ENCODE measurements around the gene LMBR1. TPM values are rescaled to one million over a fixed set of nuclear protein-coding genes. Genes with fewer than 3 reads are reported as not detected.

Gene LMBR1
- polyA plus RNA-seq, 1 experiment: 5.3 TPM

DNA sequence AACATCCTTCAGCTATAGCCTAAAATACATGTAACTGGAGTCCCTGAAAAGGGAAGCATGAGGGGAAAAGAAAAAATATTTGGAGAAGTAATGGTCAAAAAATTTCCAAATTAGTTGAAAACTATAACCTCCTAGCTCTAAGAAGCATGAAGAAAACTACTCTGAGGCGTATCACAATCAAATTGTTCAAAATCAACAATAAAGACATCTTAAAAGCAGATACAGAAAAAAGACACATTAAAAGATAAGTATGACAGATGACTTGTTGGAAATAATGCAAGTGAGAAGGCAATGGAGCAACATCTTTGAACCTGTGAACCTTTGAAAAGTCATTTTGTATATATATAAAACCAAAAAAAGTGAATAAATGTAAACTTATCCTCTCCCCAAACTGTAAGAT, 159.3 kb downstream of the LMBR1 start:
- DNase-seq (ENCODE audit: low read depth): no peak
- ChIA-PET POLR2A (no interaction called here), CTCF (interaction anchor here (0.6 kb wide), 1 partner anchor 921 kb away, joined by 4 read pairs; no protein-coding TSS in a partner anchor)
- no peak overlapping the region for H3K4me3 ChIP-seq (ENCODE audit: low read depth, low read length)
- H3K36me3 ChIP-seq (ENCODE audit: control insufficient read depth, insufficient read depth, low read length): no peaks in the 10 kb centered on the region
- no peaks in the 10 kb centered on the region for H3K27me3 ChIP-seq (ENCODE audit: control insufficient read depth, insufficient read depth, low read length)
- TF ChIP-seq, protein P1, sequence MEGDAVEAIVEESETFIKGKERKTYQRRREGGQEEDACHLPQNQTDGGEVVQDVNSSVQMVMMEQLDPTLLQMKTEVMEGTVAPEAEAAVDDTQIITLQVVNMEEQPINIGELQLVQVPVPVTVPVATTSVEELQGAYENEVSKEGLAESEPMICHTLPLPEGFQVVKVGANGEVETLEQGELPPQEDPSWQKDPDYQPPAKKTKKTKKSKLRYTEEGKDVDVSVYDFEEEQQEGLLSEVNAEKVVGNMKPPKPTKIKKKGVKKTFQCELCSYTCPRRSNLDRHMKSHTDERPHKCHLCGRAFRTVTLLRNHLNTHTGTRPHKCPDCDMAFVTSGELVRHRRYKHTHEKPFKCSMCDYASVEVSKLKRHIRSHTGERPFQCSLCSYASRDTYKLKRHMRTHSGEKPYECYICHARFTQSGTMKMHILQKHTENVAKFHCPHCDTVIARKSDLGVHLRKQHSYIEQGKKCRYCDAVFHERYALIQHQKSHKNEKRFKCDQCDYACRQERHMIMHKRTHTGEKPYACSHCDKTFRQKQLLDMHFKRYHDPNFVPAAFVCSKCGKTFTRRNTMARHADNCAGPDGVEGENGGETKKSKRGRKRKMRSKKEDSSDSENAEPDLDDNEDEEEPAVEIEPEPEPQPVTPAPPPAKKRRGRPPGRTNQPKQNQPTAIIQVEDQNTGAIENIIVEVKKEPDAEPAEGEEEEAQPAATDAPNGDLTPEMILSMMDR (IDR thresholded peaks at IDR 0.05; ENCODE audit: insufficient read depth, low read depth, low read length): no peak

DNA sequence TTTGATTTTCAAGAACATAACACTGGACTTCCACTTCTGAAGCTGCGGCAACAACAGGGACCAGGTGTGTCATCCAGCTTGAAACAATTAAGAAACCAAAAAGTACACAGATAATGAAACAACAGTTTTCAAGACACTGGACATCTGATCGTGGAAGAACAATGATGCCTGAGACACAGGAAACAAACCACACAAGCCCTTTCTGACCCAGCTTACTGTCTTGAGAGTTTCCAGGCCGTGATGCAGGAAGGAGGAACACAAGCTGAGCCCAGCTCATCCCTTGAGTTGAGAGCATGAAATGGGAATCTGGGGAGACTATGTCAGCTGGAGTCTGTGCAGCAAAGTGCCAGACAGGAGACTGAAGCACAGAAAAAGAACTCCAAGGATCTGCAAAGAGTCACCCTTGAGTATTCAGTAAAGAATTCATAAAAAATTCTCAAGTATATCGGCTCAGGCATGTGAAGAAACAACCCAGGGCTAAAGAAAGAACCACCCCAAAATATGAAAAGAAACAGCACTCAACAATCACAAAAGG, 160.8 kb downstream of the LMBR1 start:
- DNase-seq (ENCODE audit: low read depth): no peak
- Histone ChIP-seq H3K27me3 (ENCODE audit: control insufficient read depth, insufficient read depth, low read length) (no peaks in the 10 kb centered on the region), H3K36me3 (ENCODE audit: control insufficient read depth, insufficient read depth, low read length) (no peaks in the 10 kb centered on the region), H3K4me3 (ENCODE audit: low read depth, low read length) (no peak overlapping the region)
- ChIA-PET CTCF (interaction anchor here (0.7 kb wide), 1 partner anchor 15 kb away, joined by 3 read pairs; no protein-coding TSS in a partner anchor), POLR2A (no interaction called here)
- TF ChIP-seq, protein P1 (IDR thresholded peaks at IDR 0.05; ENCODE audit: insufficient read depth, low read depth, low read length): no peak

DNA sequence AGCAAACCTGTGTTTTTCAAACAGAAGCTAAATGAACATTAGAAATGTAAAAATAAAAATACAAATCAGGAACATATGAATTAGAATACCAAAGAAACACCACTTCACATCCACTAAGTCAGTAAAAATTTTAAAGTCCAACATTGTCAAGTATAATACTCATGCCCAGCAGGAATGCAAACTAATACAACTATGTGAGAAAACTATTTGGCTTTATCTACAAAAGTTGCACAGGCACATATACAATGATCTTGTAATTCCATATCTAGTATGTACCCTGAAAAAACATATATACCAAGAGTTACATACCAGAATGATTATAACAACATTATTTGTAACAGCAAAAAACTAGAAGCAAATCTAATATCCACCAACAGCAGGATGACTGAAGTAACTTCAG, 161.3 kb downstream of the LMBR1 start:
- no peak for DNase-seq (ENCODE audit: low read depth)
- no peaks in the 10 kb centered on the region for H3K27me3 ChIP-seq (ENCODE audit: control insufficient read depth, insufficient read depth, low read length)
- H3K4me3 ChIP-seq (ENCODE audit: low read depth, low read length): no peak overlapping the region
- ChIA-PET POLR2A (no interaction called here), CTCF (interaction anchor here (0.7 kb wide), 1 partner anchor 15 kb away, joined by 3 read pairs; no protein-coding TSS in a partner anchor)
- TF ChIP-seq, protein P1 (IDR thresholded peaks at IDR 0.05; ENCODE audit: insufficient read depth, low read depth, low read length): no peak
- no peaks in the 10 kb centered on the region for H3K36me3 ChIP-seq (ENCODE audit: control insufficient read depth, insufficient read depth, low read length)

- DNase-seq (ENCODE audit: low read depth): no peak
- no peaks in the 10 kb centered on the region for H3K27me3 ChIP-seq (ENCODE audit: control insufficient read depth, insufficient read depth, low read length)
- no peak overlapping the region for H3K4me3 ChIP-seq (ENCODE audit: low read depth, low read length)
- TF ChIP-seq, protein P1 (IDR thresholded peaks at IDR 0.05; ENCODE audit: insufficient read depth, low read depth, low read length): no peak
- CTCF ChIA-PET: interaction anchor here (1.1 kb wide), 1 partner anchor 38 kb away, joined by 3 read pairs; no protein-coding TSS in a partner anchor
- POLR2A ChIA-PET: no interaction called here
- no peaks in the 10 kb centered on the region for H3K36me3 ChIP-seq (ENCODE audit: control insufficient read depth, insufficient read depth, low read length)
Observed at GRCh38 chr7:156725936-156726335, 167.0 kb downstream of the LMBR1 start.

- no peak for DNase-seq (ENCODE audit: low read depth)
- POLR2A ChIA-PET: no interaction called here
Observed at GRCh38 chr7:156725073-156725472, 167.9 kb downstream of the LMBR1 start.

More at GRCh38 chr7:156725073-156725472, 167.9 kb downstream of the LMBR1 start:
- Histone ChIP-seq H3K36me3 (ENCODE audit: control insufficient read depth, insufficient read depth, low read length) (no peaks in the 10 kb centered on the region), H3K4me3 (ENCODE audit: low read depth, low read length) (no peak overlapping the region), H3K27me3 (ENCODE audit: control insufficient read depth, insufficient read depth, low read length) (no peaks in the 10 kb centered on the region)
- TF ChIP-seq, protein P1 (IDR thresholded peaks at IDR 0.05; ENCODE audit: insufficient read depth, low read depth, low read length): no peak
- CTCF ChIA-PET: no interaction called here

Data from BJ (cell line).